NCI-H2081 treated with DMSO at 0.1 percent for 48 hours (cell line): ENCODE results near the gene STX1B.
"Not testable (repeated sequence)": the region's sequence is repeated elsewhere in the genome, so short reads cannot be mapped to it uniquely, and the experiment has no call there.

Experiments used
- DNase-seq: peaks from one replicate; lab custom pipeline; 2025; lab: John Stamatoyannopoulos, UW

STX1B gene

GRCh38 chr16:31013292-31013691 is 2.9 kb upstream of the STX1B start:
- DNase-seq: not testable (repeated sequence)

DNA sequence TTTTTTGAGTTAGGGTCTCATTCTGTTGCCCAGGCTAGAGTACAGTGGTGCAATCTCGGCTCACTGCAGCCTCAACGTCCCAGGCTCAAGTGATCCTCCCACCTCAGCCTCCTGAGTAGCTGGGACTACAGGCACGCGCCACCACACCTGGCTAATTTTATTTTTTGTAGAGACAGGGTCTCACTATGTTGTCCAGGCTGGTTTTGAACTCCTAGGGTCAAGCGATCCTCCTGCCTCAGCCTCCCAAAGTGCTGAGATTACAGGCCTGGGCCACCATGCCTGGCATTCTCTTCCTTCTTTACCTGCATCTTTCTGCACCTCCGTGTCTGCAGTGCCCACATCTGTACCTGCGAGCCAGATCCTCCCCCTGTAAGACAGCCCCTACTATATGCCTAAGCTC is 1.4 kb upstream of the STX1B start:
- not testable (repeated sequence) for DNase-seq

DNA sequence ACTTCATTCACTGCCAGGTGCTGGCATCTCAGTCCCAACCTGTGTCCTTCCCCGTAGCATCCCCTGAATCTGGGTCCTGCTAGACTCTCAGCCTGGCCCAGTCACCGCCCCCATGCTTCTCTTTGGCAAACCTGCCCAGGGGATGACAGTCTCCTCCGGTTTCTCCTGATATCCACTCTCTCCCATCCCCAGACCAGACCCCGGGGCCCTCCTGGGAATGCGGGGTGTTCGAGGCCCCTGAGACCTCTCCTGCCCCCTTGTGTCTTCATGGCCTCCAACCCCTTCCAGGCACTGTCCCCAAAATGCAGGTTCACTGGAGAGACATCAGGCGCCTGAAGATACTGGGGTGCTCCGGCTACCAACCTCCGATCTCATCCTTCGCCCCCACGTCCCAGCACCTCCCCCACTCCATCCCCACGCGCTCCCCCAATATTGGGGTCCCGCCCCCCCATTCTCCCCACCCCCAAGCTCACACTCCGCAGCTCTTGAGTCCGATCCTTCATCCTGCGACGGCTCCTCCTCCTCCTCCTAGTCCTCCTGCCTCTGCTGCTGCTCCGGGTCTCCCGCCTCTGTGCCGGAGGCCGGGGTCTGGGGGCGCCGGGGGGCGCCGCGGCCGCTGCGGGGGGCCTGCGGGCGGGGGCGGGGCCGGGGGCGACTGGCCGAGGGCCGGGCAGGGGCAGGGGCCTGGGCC is 399 bp downstream of the STX1B start:
- DNase-seq: no peak

- no peak for DNase-seq
Observed at GRCh38 chr16:31009120-31009519, 1.3 kb downstream of the STX1B start.

DNA sequence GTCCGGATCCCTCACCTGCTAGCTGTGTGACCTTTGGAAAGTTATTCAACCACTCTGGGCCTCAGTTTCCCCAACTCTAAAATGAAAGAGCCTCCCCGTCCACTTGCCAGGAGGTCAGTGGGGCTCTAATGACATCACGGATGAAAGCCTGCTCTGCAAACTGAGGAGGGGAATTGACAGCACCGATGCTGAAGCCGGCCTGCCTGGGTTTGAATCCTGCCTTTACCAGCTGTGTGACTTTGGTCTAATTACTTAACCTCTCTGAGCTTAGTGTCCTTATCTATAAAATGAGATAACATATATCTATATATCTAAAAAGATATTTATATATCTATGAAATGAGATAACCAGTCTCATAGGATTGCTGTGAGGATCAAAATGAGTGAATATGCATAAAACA is 1.9 kb downstream of the STX1B start:
- DNase-seq: no peak

DNA sequence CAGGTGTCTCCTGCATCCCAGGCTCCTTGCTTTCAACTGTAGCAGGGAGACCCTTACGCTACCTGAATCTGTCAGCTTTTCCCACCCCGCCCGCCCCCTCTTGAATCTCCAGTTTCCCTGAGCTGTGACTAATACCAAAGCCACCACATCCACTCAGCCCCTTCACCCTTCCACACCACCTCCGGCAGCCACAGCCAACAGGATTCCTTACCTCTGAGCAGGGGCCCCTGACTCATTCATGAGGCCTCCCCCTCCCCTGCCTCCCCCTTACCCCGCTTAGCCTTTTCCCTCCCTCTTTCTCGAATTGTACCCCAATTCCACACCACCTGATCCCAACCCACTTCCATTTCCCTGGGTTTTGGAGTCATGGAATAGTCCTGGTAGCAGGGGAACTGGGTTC is 2.3 kb downstream of the STX1B start:
- no peak for DNase-seq

DNA sequence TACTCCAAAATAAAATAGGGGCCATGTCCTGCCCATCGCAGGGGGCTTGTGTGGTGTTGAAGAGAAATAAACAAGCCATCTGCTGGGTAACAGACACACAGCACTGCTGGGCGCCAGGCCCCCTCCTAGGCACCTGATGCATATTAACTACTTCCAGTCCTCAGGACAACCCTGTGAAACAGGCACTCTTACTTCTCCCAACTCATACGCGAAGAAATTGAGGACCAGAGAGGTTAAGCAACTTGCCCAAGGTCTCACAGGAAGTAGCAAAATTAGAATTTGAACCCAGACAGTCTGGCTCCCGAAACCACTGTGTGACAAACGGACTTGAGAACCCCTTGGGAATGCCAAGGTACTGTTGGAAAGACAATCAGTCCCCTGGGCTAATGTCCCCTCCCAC is 2.8 kb downstream of the STX1B start:
- DNase-seq: no peak

DNA sequence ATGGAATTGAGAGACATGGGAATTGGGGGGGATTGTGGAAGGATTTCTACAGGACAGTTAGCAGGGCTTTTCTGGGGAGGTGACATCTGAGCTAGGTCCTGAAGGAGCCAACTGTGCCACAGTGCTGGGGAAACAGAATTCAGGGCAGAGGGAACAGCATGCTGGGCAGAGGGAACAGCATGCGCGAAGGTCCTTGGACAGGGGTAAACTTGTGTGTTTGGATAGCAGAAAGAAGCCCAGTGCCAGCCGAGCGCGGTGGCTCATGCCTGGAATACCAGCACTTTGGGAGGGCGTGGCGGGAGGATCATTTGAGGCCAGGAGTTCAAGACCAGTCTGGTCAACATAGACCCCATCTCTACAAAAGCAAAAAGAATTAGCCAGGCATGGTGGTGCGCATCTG is 3.8 kb downstream of the STX1B start:
- no peak for DNase-seq

GRCh38 chr16:31006086-31006385 is 4.4 kb downstream of the STX1B start:
- DNase-seq: no peak

GRCh38 chr16:31005350-31006085 is 4.9 kb downstream of the STX1B start:
- DNase-seq: no peak

DNA sequence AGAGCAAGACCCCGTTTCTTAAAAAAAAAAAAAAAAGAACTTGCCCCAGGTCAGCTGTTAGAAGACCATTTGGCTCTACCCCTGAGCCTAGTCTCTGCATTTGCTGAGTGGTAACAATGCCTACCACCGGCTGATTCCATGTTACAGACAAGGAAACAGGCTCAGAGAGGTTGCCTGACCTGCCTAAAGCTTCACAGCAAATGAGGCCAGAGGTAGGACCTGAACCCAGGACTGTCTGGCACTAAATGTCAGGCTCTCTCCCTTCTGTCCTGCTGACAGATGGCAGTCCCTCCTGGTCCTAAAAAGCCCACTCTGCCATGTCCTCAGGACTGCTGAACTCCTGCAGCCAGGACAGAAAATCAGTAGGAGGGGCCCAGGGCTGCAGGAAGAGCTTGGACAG is 5.8 kb downstream of the STX1B start:
- no peak for DNase-seq

DNA sequence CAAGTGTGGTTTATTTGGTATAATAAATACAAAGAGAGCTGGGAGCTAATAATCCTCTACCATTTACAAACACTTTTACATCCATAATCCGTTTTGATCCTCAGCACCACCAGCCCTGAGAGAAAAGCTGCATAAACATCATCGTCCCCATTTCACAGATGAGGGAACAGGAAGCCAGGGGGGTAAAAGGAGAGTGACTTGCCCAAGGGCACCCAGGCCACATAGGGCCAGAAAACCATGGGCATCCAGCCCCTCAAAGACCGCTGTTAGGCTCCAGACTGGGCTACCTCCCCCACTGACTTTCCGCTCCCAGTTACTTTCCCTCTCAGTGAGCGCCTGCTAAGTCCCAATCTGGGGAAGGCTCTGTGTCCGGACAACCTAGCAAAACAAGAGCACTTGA is 6.7 kb downstream of the STX1B start:
- no peak for DNase-seq

- DNase-seq: no peak
Observed at GRCh38 chr16:31002862-31003341, 7.5 kb downstream of the STX1B start.

DNA sequence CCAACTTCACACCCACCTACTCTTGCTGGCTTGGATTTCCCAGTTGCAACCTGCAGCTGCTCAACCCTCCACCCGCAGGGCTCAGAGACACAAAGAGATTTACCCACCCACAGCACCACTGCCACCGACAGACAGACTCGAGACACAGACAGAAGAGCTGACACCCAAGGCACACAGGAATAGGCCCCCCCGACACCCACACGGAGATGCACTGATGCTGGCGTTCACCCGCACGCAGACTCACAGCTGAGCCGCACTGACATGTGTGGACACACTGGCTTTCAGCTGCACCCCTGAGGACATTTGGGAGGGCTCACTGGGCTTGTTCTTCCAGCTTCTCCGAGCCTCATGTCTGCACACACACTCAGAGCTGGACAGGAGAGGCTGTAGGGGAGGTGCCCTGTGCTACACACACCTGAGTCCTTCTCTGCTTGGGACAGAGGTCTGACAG is 8.2 kb downstream of the STX1B start:
- DNase-seq: no peak

DNA sequence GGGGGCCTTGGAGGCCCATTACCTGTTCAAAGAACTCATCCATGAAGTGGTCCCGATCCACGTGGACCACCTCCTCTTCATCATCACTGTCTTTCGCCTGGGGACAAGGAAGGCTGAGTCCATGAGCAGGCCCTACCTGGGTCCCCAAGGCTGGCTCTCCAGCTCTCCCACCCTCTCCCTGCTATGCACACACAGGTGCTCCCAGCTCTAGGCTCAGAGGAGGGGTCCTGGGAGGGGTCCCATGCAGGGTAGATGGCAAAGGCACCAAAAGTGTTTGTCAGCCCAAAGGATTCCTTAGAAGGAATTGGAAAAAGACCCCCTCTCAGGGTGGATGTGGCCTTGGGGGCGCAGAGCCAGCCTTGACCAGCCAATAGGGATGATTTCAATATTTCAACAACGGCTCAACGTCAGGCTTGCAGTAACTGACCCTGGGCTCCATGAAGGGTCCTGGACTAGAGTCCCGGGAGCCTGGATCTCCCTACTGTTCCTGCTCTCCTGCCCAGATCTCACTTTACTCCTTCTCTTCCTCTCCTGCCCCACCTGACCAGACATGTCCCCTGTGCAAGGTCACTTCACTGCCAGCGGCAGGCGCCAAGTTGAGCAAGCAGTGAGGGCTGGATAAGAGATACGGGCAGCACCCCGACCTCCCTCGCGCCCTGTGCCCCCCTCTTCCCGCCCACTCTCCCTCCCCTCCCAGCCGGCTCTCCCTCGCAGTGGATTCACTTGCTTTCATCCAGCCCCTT is 8.8 kb downstream of the STX1B start:
- DNase-seq: no peak

GRCh38 chr16:31000671-31001382 is 9.6 kb downstream of the STX1B start:
- no peak for DNase-seq

DNA sequence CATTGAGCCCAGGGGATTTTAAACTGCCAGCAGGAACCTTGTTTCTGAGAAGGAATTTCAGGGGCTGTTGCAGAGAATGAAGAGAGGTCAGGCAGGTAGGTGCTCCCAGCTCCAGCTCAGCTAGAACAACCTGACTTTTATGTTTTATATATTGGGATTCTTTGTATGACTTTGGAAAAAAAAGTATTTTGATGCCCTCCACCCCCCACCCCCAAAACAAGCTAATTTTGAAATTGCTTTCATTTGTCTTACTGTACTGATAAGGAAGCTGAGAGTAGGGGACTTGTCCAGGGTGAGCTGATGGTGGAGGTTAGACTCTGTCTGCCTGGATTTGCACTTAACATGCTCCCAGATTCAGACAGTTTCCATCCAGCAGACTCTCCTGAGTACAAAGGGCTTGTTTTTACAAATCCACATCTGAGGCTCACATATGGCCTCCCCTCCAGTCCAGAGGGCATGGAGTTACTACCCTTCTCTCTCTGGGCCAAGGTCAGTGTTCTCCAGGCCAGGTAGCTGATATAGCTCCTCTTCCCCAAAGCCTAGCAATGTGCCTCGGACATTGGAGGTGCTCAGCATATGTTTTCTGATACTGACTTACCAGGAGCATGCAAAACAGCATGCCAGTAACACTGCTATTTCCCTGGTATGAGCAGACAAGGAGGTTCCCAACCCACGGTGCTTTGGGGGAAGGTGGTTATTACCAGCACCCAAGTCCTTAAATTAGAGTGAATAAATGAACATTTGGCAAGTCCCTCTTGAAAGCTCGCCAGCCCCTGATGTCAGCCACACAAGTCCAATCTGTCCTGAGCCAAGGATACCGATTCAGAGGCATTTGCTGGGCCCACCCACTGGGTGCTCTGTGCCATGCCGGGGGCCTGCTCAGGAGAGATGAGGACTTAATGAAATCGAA is 11.3 kb downstream of the STX1B start:
- DNase-seq: no peak

- no peak for DNase-seq
Observed at GRCh38 chr16:30997725-30998711, 12.4 kb downstream of the STX1B start.

DNA sequence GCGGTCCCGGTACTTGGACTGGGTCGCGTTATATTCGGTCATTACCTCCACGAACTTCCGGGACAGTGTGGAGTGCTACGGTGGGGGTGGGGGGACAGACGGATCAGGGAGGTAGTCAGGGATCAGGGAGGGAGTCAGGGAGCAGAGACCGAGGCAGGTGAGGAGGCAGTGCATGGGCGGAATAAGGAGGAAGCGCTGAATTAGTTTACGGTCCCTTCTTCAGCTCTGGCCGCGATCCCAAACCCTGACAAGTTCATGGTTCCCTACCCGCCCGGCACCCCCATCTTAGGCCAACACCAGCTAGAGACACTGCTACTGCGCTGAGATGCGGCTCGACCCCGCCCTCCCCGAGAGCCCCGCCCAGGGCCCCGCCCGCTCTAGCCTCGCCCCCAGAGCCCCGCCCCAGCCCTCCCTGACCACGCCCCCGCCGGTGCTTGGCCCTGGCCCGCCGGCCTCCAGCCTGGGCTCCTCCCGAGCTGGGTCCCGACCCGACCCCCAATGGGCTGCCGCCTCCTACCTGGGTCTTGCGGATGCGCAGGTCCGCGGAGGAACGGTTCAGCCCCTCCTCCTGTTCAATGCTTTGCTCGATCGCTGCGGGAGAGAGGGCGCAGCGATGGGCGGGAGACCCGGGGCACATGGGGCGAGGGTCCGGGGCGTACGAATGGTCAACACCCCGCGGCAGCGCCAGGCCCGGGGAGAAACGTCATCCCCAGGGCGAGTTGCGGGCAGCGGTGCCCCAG is 13.3 kb downstream of the STX1B start:
- DNase-seq: no peak
